Right lobe of liver (tissue), 6 donors: ENCODE data around the gene PGM2. TPM values are rescaled to one million over a fixed set of nuclear protein-coding genes. Genes with fewer than 3 reads are reported as not detected.

ENCODE experiments used
- ATAC-seq, 4 donors: fragments of 200-7000 bp; cut with Tn5 transposase; one replicate each; pipeline ENCODE4 v1.9.1; 2020; ENCODE audit warnings: mild to moderate bottlenecking in 4 of 4, moderate library complexity in 4 of 4
- DNase-seq, 3 donors: peaks; one replicate each; pipeline ENCODE4 v3.0.0-alpha.2; 2020
- H3K27ac ChIP-seq, 3 donors: fragments of 200-600 bp; one replicate each; pipeline ENCODE4 v1.8.0; 2022
- H3K27me3 ChIP-seq, 2 donors: fragments of 200-600 bp; one replicate each; pipeline ENCODE4 v1.8.0; 2022
- H3K36me3 ChIP-seq, 4 donors: fragments of 200-600 bp; sonication (generic) in 1 of 4; one replicate each; pipeline versions ENCODE4 v1.5.1 to v1.8.0; 2017 to 2022; ENCODE audit warnings: control low read depth in 1 of 4
- H3K4me1 ChIP-seq, 4 donors: fragments of 200-600 bp; sonication (generic) in 1 of 4; one replicate each; pipeline versions ENCODE4 v1.5.1 to v1.8.0; 2017 to 2022; ENCODE audit warnings: control low read depth in 1 of 4
- H3K4me3 ChIP-seq, 3 donors: fragments of 200-600 bp; one replicate each; pipeline ENCODE4 v1.8.0; 2022
- H3K9me3 ChIP-seq, 4 donors: fragments of 200-600 bp; sonication (generic) in 1 of 4; one replicate each; pipeline versions ENCODE4 v1.5.1 to v1.8.0; 2017 to 2022; ENCODE audit warnings: control low read depth in 1 of 4
- POLR2A ChIP-seq: fragments of 450-650 bp; IDR thresholded peaks from one replicate; pipeline ENCODE4 v1.6.1; 2017; ENCODE audit warnings: antibody characterized with exemption, mild to moderate bottlenecking
- WGBS: methylation state at CpG from one replicate; pipeline ENCODE4 v1.1.6; 2018; ENCODE audit warnings: low coverage, low lambda C conversion rate; ENCODE audit not compliant: insufficient coverage; ENCODE audit errors: missing lambda C conversion rate; 5-methylcytosine and 5-hydroxymethylcytosine counted together
- intact Hi-C, 2 donors: fragments of 100-400 bp; cut with DNase I; formaldehyde crosslinking; loops; one replicate each; pipeline versions ENCODE4 v1.11.2 to v1.14.1; 2022
- total RNA-seq, 6 experiments: library from RNA; depleted of rRNA in 2 of 6; stranded (reverse); fragments of >200 nt in 2 of 6; fragmentation: NEBNext Ultra II Directional in 3 of 6; extraction: Animal tissue kit (Norgen Biotek cat#: 25700) in 3 of 6; gene quantifications; one replicate each; pipeline versions ENCODE4 v1.1.0 to v1.2.4, GENCODE V29; 2016 to 2023
- TF ChIP-seq, protein P1 (sequence below), 4 donors: fragments of 200-600 bp in 3 of 4; fragments of 450-650 bp in 1 of 4; IDR thresholded peaks; one replicate each; pipeline versions ENCODE4 v1.5.1 to v1.8.0; 2016 to 2022; ENCODE audit warnings: antibody characterized with exemption in 4 of 4, mild to moderate bottlenecking in 2 of 4
- donor health status: DM: no; HTN: yes; CAD: no.
- donor health status: DM: no; HTN: no; CAD: no.
- donor health status: DM: no; HTN: no; CAD: no.
- donor health status: DM: no; HTN: yes; CAD: no.
- donor health status: DM: no; HTN: yes; CAD: no.

PGM2 gene
- total RNA-seq, 6 experiments from 2014 or later = 5.5 to 16.3 (median 7.3) TPM

DNA sequence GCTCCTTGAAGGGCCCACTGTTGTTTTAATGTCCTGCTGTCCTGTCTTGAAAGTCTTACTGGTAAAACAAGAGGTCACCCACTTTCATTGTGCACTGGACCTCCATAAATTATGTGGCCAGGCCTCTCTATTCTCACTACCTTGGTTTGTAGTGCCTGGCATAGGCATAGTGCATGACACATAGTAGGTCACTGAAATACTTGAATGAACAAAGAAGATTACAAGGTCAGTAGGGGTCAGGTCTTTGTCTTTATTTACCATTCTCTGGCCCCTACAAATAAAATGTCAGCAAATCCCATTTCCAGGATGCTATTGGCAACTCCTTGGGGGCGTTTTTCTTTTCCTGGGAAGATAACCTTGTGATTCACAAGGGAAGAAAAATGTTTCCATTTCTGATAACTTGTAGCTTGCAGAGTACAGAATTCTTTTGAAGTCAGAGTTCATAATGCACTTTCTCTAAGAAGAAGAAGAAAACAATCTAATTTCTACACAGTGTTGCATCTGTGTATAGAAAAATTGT lies 1.4 kb downstream of the PGM2 start:
- DNase-seq (no peak), ATAC-seq (no peak)
- 38% methylated on average over 1 of the region's 1 CpG for WGBS
- H3K4me1 ChIP-seq = peaks cover 0 to 23% (median under 1%) of the 10 kb centered on the region in 4 donors
- H3K27me3 ChIP-seq = no peaks in the 10 kb centered on the region
- peak overlapping the region in 2 of 3 donors; percentile 77 to 85 for H3K27ac ChIP-seq
- intact Hi-C loops = loop anchor here in 1 of 2 donors (10.0 kb wide), 1 partner anchor 57 kb away; no protein-coding TSS in a partner anchor
- no peaks in the 10 kb centered on the region for H3K9me3 ChIP-seq
- peak overlapping the region in 2 of 3 donors; percentile 79 to 95 for H3K4me3 ChIP-seq
- H3K36me3 ChIP-seq = peaks cover 0 to 12% (median 3%) of the 10 kb centered on the region in 4 donors
- TF ChIP-seq, protein P1, sequence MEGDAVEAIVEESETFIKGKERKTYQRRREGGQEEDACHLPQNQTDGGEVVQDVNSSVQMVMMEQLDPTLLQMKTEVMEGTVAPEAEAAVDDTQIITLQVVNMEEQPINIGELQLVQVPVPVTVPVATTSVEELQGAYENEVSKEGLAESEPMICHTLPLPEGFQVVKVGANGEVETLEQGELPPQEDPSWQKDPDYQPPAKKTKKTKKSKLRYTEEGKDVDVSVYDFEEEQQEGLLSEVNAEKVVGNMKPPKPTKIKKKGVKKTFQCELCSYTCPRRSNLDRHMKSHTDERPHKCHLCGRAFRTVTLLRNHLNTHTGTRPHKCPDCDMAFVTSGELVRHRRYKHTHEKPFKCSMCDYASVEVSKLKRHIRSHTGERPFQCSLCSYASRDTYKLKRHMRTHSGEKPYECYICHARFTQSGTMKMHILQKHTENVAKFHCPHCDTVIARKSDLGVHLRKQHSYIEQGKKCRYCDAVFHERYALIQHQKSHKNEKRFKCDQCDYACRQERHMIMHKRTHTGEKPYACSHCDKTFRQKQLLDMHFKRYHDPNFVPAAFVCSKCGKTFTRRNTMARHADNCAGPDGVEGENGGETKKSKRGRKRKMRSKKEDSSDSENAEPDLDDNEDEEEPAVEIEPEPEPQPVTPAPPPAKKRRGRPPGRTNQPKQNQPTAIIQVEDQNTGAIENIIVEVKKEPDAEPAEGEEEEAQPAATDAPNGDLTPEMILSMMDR (IDR thresholded peaks at IDR 0.05) = no peak
- TF ChIP-seq POLR2A = no peak

DNA sequence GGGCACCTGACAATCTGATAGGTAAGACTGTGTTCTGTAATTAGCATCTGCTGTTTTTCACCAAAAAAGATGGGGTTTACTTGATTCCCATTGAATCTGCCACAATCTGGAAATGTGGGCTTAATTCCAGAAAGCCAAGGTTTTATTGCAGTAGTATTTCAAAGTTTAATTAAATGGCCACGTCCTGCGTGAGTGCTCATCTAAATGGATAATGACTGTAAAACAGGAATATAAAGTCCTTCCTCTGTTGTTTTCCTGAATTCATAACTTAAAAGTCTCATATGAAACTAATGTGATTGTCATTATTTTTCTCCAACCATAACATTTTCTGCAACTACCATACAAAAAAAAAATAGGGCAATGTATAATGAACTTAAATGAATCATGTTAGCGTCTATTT lies 2.4 kb downstream of the PGM2 start:
- H3K4me1 ChIP-seq = peaks cover 0 to 17% (median 0%) of the 10 kb centered on the region in 4 donors
- H3K9me3 ChIP-seq = no peaks in the 10 kb centered on the region
- DNase-seq = no peak
- ATAC-seq = no peak
- H3K4me3 ChIP-seq = no peak overlapping the region
- no peak overlapping the region for H3K27ac ChIP-seq
- no peaks in the 10 kb centered on the region for H3K27me3 ChIP-seq
- TF ChIP-seq, protein P1 (IDR thresholded peaks at IDR 0.05) = no peak
- TF ChIP-seq POLR2A = no peak
- intact Hi-C loops = loop anchor here in 1 of 2 donors (10.0 kb wide), 1 partner anchor 56 kb away; no protein-coding TSS in a partner anchor
- WGBS = 70% methylated on average over 3 of the region's 3 CpGs
- peaks cover 0 to 18% (median 3%) of the 10 kb centered on the region in 4 donors for H3K36me3 ChIP-seq

DNA sequence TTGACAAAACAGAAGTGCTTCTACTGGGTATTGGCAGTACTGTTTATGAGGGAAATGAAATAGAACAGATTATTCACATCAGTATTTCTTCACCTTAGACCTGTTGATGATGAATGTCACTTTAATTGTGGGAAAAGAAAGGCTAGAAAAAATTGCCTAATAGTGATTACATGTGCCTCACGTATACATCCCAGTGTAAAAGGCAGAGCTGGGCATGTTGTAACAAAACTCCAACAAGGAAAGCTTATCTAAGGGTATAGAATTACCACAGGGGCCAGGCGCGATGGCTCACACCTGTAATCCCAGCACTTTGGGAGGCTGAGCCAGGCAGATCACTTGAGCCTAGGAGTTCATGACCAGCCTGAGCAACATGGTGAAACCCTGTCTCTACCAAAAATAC lies 4.2 kb downstream of the PGM2 start:
- Histone ChIP-seq H3K4me1 (peaks cover 0 to 5% (median 0%) of the 10 kb centered on the region in 4 donors), H3K27ac (no peak overlapping the region), H3K27me3 (no peaks in the 10 kb centered on the region), H3K4me3 (no peak overlapping the region), H3K36me3 (peaks cover 0 to 29% (median 3%) of the 10 kb centered on the region in 4 donors), H3K9me3 (no peaks in the 10 kb centered on the region)
- TF ChIP-seq, protein P1 (IDR thresholded peaks at IDR 0.05) = no peak
- TF ChIP-seq POLR2A = no peak
- intact Hi-C loops = no loop called here
- WGBS = 87% methylated on average over 2 of the region's 3 CpGs
- ATAC-seq (no peak), DNase-seq (no peak)

DNA sequence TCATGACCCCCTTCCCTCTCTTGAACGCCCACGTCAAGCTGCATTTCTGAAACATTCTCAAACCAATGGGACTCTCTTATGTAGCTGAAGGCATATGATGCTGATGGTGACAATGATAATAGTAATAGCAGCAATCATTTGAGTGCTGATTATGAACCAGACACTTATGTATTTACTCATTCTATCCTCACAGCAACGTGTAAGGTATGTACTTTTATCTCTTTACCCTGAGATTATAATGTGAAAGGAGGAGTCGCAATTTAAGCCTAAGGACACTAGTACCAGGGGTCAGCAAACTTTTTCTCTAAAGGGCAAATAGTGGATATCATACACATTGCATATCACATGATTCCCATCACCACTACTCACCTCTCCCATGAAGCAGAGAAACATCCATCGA lies 8.5 kb downstream of the PGM2 start:
- H3K27ac ChIP-seq = no peak overlapping the region
- 74% methylated on average over 5 of the region's 5 CpGs for WGBS
- no peak overlapping the region for H3K4me3 ChIP-seq
- ATAC-seq = no peak
- intact Hi-C loops = no loop called here
- no peaks in the 10 kb centered on the region for H3K27me3 ChIP-seq
- no peaks in the 10 kb centered on the region for H3K9me3 ChIP-seq
- DNase-seq = no peak
- TF ChIP-seq, protein P1 (IDR thresholded peaks at IDR 0.05) = no peak
- TF ChIP-seq POLR2A = no peak
- no peaks in the 10 kb centered on the region for H3K4me1 ChIP-seq
- peaks cover 0 to 40% (median 3%) of the 10 kb centered on the region in 4 donors for H3K36me3 ChIP-seq
